Stromal cell of bone marrow (primary cell): ENCODE measurements around the gene POGZ.
"Not testable (repeated sequence)": the region's sequence is repeated elsewhere in the genome, so short reads cannot be mapped to it uniquely, and the experiment has no call there.

Experiments used
- DNase-seq: peaks from one replicate; pipeline ENCODE4 v3.0.0-alpha.2; 2012; ENCODE audit warnings: low read depth

The POGZ gene

DNA sequence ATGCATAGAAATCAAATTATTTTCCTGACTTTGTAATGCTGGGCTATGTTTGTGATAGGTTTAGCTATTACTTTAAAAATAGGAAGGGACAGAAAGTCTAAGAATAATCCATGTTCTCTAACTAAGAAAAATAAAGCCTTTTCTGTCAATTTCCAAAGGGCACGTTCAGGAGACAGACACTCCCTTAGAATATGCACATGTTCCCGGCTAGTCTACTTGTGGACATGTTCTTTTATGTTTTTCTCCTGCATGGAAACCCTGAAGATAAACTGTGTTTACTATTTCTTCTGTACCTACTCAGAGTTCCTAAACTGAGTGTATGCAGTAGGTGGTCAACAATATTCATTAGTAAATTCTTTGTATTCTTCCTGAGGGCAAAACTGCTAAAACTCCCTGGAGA is 47.4 kb downstream of the POGZ start:
- no peak for DNase-seq

- no peak for DNase-seq
These were observed 50.4 kb downstream of the POGZ start for GRCh38 chr1:151408891-151409290.

GRCh38 chr1:151407304-151407703 is 52.0 kb downstream of the POGZ start:
- DNase-seq = no peak

DNA sequence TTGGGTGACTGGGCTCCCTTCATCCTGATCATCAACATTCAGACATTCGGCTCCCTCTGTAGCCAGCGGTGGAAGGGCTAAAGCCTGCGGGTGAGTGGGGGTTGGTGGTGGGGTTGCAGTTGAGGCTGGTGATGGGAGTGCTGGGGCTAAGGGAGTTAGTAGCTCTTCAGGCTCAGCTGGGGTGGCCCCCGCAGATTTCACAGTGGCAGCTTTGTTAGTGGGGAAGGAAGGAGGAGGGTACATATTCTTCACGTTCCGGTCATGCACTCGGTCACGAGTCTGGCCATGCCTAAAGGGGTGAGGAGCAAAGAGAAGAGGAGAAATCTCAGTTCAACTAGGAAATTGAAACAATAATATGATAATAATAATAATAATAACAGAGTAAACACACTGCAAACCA is 53.1 kb downstream of the POGZ start:
- no peak for DNase-seq

DNA sequence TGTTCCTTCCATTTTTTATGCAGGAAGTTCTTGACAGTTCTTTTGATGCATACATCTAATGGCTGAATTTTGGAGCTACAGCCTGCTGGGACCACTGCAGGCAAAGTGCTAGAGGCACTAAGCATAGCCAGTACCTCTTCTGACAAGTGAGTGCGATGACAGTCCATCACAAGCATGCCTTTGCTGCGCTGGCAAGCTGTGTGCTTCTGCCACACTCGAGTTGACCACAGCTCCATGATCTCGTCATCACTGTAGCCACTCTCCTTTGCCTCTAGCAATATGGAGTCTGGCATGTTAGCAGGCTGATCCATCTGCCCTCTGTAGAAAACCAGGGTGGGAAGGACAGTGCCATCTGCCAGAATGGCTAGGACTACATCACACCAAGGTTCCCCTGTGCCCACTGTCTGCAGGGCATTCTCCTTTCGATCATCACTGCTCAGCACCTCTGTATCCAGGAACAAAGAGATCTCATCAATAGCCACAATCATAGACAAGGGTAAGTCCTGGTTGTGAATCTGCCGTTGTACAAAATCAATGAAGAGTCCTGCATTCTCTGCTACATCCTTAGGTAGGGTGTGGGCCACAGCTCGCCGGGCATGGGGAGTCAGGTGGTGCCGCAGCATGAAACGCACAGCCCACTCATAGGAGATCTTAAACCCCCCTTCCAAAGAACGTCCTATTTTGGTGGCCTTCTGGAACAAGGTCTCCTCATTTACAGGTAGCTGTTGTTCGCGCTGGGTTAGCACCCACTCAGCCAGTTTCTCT is 53.9 kb downstream of the POGZ start:
- no peak for DNase-seq

DNA sequence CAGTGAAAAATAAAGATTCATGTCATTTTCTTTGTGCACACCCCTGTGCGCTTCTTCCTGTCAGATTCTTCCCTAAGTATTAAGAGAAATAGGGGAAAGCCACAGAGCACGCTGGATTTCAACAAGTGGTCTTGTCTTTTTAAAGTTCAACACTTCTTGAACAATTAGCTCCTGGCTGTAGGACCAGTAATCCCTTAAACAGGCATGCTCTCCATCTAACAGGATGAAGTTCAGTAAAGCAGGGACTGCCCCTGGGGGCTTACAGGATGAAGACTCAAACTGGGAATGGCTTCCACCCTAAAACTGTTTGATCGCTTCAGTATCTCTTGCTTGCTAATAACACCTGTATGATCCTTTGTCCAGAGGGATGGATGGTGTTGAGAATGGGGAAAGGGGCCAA is 55.7 kb downstream of the POGZ start:
- no peak for DNase-seq

DNA sequence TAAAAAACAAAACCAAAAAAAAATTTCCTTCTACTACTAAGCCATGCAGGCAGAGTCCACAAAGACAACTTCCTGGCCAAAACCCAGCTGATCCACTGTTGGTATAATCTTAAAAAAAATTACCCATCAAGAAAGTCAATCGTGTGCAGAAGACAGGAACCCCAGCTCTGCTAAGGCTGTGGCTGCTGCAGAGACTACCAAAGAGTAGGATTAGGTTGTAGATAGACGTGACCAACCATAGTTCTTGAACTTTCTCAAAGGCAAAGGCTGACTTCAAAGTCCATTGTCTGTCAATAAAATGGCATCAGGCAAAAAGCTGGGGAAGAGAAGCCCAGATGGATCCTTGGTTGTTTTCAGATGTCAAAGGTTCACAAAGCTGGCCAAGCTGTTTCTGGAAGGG is 56.5 kb downstream of the POGZ start:
- no peak for DNase-seq

DNA sequence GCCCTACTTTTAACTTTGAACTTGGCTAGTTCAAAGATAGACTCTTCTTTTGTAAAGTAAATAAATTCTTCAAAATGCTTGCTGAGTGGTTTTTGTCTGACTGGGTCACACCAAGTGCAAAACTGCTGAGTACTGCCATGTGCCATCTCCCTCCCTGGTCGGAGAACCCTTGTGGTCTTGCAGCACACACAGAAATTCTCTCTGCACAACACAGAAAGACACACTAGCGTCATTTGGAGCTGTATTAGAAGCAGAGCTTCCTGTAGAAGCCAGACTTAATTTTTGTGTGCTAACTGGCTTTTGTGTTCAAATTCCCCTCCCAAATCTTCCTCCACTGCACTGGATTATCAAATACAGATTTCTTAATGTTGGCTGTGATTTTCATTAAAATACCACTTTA is 57.4 kb downstream of the POGZ start:
- no peak for DNase-seq

GRCh38 chr1:151401125-151401788 is 58.0 kb downstream of the POGZ start:
- no peak for DNase-seq

- peak; percentile 91 for DNase-seq
These were observed 59.7 kb downstream of the POGZ start, which contains the start of gene PSMB4 for GRCh38 chr1:151399324-151400171. PSMB4 (plus strand) TSS chr1:151399573; CDS start chr1:151399588, 15 bp downstream.

- DNase-seq = not testable (repeated sequence)
These were observed 63.0 kb downstream of the POGZ start for GRCh38 chr1:151396265-151396664.

DNA sequence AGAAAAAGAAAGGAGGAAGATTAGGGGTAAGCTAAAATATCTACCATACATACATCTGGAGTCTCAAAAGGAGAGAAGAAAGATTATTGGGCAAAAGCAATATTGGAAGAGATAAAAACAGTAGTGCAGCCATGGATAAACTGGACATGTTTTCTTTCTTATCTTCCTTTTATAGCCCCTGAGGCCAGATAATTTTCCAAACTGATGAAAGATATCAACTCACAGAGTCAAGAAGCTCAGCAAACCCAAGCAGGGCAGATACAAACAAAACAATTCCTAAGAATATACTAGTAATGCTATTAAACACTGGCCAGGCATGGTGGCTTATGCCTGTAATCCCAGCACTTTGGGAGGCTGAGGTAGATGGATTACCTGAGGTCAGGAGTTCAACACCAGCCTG is 65.7 kb downstream of the POGZ start:
- no peak for DNase-seq

GRCh38 chr1:151391079-151391563 is 68.2 kb downstream of the POGZ start:
- DNase-seq = no peak

- not testable (repeated sequence) for DNase-seq
These were observed 68.8 kb downstream of the POGZ start for GRCh38 chr1:151390221-151391078.

- DNase-seq = no peak
These were observed 73.3 kb downstream of the POGZ start for GRCh38 chr1:151386002-151386401.

- no peak for DNase-seq
These were observed 74.7 kb downstream of the POGZ start for GRCh38 chr1:151384584-151384983.

GRCh38 chr1:151377150-151377884 is 82.0 kb downstream of the POGZ start:
- DNase-seq = no peak

DNA sequence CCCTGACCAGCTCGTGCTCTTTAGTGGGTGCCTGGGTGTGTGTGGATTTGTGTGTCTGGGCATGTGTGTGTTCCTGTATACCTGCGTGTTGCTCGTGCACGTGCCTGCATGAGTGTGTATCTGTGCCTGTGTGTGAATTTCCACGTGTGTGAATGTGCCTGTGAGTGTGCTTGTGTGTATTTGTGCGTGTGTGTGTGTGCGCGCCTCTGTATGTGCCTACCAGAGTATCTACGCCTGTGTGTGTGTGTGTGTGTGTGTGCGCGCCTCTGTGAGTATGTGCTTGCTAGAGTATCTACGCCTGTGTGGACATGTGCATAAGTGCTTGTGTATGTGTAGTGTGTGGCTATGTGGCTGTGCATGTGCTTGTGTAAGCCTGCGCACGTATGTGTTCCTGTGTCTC is 86.1 kb downstream of the POGZ start:
- no peak for DNase-seq

GRCh38 chr1:151372058-151372934 is 87.0 kb downstream of the POGZ start, which contains the start of gene SELENBP1:
SELENBP1 (minus strand) TSS chr1:151372705; CDS start chr1:151372641, 64 bp downstream.
- peak; percentile 84 for DNase-seq
